Measurements from ENCODE around the gene MOAP1. TPM values are rescaled to one million over a fixed set of nuclear protein-coding genes. Genes with fewer than 3 reads are reported as not detected.
"Not testable (repeated sequence)": the region's sequence is repeated elsewhere in the genome, so short reads cannot be mapped to it uniquely, and the experiment has no call there.

Gene MOAP1, protein sequence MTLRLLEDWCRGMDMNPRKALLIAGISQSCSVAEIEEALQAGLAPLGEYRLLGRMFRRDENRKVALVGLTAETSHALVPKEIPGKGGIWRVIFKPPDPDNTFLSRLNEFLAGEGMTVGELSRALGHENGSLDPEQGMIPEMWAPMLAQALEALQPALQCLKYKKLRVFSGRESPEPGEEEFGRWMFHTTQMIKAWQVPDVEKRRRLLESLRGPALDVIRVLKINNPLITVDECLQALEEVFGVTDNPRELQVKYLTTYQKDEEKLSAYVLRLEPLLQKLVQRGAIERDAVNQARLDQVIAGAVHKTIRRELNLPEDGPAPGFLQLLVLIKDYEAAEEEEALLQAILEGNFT
- 15.5 and 20.0 TPM in 2 replicates for polyA plus RNA-seq (2011; rRNA removed)
- polyA minus RNA-seq (2011; rRNA and poly(A)+ RNA removed): 4.0 TPM in 2 replicates

DNA sequence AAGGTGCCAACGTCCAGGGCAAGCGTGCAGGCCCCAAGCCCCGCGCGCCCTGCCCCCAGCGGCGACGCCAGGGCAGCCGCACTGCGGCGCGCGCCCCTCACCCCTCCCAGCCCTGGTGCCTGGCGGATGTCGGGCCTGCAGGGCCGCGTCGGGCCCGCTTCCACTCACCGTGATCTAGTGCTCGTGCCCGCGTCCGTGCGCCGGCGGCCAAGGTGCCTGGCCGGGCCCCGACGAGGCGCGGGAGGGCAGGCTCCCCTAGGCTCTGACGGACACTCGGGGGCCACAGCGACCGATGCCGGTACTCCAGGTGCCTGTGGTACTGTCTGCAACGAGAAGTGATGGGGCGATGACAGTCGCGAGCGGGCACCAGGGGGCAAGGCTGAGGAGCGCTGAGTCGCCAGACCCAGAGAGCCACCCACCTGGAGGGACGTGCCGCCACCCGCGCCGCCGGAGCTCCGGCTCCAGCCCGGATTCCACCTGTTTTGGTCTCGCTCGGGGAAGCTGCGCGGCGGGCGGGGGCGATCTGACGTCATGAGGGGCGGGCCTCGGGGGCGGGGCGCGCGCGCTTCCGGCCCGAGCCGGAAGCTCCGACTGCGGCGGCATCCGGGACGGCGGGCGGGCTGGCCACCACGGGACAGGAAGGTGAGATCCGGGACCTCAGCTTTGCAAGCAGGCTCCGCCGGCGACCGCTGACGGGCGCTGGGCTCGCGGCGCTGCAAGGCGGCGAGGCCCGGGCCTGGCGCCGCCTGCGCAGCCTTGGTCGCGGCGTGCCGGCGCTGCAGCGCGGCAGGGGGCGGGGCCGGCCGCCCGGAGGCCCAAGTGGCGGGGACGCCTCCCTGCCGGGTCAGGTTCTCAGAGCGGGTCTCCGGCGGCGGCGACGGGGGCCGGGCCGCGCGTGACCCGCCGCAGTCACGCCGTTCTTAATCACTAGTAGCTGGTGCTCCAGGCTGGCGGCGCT, at the start of gene MOAP1, which contains the start of gene LYSET:
TSS of gene MOAP1 (minus strand) at position 507 of the 958 bp plus-strand sequence. CDS start 655 bp downstream, outside the sequence.
TSS of gene LYSET (plus strand) at position 927 of the 958 bp plus-strand sequence. CDS start 89 bp downstream, outside the sequence.
- CTCF ChIA-PET: interaction anchor here (0.5 to 1.3 kb wide), 8 partner anchors 10 to 646 kb away, joined by 3 to 5 read pairs (median 4); partner anchors contain the start of genes GON7 and UBR7
- TF ChIP-seq, protein P1, sequence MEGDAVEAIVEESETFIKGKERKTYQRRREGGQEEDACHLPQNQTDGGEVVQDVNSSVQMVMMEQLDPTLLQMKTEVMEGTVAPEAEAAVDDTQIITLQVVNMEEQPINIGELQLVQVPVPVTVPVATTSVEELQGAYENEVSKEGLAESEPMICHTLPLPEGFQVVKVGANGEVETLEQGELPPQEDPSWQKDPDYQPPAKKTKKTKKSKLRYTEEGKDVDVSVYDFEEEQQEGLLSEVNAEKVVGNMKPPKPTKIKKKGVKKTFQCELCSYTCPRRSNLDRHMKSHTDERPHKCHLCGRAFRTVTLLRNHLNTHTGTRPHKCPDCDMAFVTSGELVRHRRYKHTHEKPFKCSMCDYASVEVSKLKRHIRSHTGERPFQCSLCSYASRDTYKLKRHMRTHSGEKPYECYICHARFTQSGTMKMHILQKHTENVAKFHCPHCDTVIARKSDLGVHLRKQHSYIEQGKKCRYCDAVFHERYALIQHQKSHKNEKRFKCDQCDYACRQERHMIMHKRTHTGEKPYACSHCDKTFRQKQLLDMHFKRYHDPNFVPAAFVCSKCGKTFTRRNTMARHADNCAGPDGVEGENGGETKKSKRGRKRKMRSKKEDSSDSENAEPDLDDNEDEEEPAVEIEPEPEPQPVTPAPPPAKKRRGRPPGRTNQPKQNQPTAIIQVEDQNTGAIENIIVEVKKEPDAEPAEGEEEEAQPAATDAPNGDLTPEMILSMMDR (IDR thresholded peaks at IDR 0.05; ENCODE audit: insufficient read depth, low read depth, low read length): no peak
- Histone ChIP-seq H3K36me3 (ENCODE audit: control insufficient read depth, insufficient read depth, low read length) (no peaks in the 10 kb centered on the region; the same call in none of the 2 replicates), H3K4me3 (ENCODE audit: low read depth, low read length) (peak within 1 kb of the TSS; percentile 99), H3K27me3 (ENCODE audit: control insufficient read depth, insufficient read depth, low read length) (no peaks in the 10 kb centered on the region)
- no peak for DNase-seq (ENCODE audit: low read depth)
- POLR2A ChIA-PET: interaction anchor here (0.5 kb wide), 1 partner anchor 312 kb away, joined by 5 read pairs; no protein-coding TSS in a partner anchor

DNA sequence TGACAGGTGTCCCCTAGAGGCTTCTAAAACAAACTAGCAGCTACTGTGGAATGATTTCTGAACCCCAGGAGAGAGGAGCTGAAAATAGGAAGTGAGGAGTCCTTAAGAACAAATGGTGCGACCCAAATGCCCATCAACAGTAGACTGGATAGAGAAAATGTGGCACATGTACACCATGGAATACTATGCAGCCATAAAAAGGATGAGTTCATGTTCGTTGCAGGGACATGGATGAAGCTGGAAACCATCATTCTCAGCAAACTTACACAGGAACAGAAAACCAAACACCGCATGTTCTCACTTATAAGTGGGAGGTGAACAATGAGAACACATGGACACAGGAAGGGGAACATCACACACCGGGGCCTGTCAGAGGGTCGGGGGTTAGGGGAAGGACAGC, 48.4 kb upstream of the MOAP1 start:
- DNase-seq (ENCODE audit: low read depth); H3K4me3 ChIP-seq (ENCODE audit: low read depth, low read length); H3K27me3 ChIP-seq (ENCODE audit: control insufficient read depth, insufficient read depth, low read length); H3K36me3 ChIP-seq (ENCODE audit: control insufficient read depth, insufficient read depth, low read length); POLR2A ChIA-PET: not testable (repeated sequence)
- CTCF ChIA-PET: interaction anchor here (0.6 to 1.0 kb wide), 3 partner anchors 26 to 270 kb away, joined by 3 read pairs; partner anchors contain the start of genes LYSET and UBR7

DNA sequence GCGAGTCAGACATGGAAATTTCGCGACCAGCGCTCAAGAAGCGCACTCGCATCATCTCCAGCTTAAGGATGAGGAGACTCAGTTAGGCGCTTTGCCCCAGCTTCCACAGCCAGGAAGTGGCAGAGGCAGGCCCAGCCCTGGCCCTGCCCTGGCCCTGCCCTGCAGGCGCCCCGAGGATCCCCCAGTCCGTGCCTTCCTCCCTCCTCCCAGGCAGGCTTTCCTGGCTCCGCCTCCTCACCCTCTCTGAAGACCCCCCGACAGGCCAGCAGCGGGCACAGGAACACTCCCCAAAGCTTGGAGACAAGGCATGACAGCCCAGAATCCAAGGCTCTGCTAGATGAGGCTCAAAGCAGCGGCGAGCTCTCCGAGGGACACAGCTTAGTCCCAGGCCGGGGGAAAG, 47.5 kb upstream of the MOAP1 start:
- TF ChIP-seq, protein P1 (IDR thresholded peaks at IDR 0.05; ENCODE audit: insufficient read depth, low read depth, low read length): no peak
- POLR2A ChIA-PET: no interaction called here
- CTCF ChIA-PET: interaction anchor here (0.6 to 1.2 kb wide), 2 partner anchors 9 to 12 kb away, joined by 3 read pairs; no protein-coding TSS in a partner anchor
- DNase-seq (ENCODE audit: low read depth): no peak
- H3K27me3 ChIP-seq (ENCODE audit: control insufficient read depth, insufficient read depth, low read length): no peaks in the 10 kb centered on the region
- no peaks in the 10 kb centered on the region; the same call in 1 of the 2 replicates for H3K36me3 ChIP-seq (ENCODE audit: control insufficient read depth, insufficient read depth, low read length)
- H3K4me3 ChIP-seq (ENCODE audit: low read depth, low read length): no peak overlapping the region; the same call in 1 of the 2 replicates

DNA sequence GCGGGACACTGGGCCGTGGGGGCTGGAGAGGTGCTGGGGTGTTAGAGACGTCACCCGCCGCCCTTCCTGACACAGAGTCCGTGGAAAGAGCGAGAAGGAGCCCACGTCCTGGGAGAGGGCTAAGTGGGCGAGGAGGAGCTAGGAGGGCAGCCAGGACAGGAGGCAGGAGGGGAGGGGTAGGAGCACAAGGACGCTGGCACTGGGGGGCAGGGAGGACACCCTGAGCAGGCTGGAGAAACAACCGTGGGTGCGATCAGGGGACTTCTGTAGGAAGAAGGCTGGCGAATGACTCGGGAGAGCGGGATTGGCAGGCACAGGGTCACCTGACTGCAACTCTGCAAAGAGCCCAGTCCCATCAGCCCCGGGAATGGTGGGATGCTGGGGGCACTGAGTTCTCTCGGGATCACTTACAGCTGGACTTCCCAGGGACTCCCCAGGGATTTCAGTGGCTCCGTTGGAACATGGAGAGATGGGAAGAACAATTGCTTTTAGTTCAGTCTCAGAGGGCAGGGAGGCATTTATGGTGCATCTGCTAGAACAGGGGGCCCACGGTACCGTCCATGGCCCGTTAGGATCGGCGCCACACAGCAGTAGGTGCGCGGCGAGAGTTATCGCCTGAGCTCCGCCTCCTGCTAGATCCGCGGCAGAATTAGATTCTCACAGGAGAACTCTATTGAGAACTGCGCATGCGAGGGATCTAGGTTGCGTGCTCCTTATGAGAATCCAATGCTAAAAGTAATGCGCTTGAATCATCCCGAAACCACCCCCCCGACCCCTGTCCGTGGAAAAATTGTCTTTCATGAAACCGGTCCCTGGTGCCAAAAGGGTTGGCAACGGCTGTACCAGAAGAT, 46.7 kb upstream of the MOAP1 start:
- H3K27me3 ChIP-seq (ENCODE audit: control insufficient read depth, insufficient read depth, low read length): no peaks in the 10 kb centered on the region
- POLR2A ChIA-PET: no interaction called here
- TF ChIP-seq, protein P1 (IDR thresholded peaks at IDR 0.05; ENCODE audit: insufficient read depth, low read depth, low read length): no peak
- peak; percentile 10 for DNase-seq (ENCODE audit: low read depth)
- no peaks in the 10 kb centered on the region; the same call in 1 of the 2 replicates for H3K36me3 ChIP-seq (ENCODE audit: control insufficient read depth, insufficient read depth, low read length)
- CTCF ChIA-PET: interaction anchor here (0.9 to 1.4 kb wide), 3 partner anchors 11 to 24 kb away, joined by 3 to 4 read pairs (median 3); partner anchors contain the start of gene UBR7
- H3K4me3 ChIP-seq (ENCODE audit: low read depth, low read length): peak overlapping the region; percentile 48

DNA sequence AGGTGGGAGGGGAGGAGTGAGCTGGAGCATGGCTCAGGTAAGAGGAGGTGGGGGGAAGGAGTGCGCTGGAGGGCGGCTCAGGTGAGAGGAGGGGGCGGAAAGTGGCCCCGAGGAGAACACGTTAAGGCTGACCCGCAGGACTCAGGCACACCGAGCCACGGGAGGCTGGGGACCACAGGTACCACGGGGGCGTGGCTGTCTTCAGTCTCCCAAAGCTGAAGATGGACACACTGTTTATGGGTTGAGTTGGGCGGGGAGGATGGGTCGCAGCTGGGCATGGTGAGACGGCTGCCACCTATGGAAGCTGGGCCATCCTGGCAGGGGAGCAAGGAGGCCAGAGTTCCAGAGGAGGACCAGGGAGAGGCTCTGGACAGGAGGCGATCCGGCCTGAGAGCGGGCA, 45.8 kb upstream of the MOAP1 start:
- ChIA-PET CTCF (interaction anchor here (0.9 to 1.4 kb wide), 2 partner anchors 11 to 23 kb away, joined by 3 to 4 read pairs; partner anchors contain the start of gene UBR7), POLR2A (no interaction called here)
- no peak for DNase-seq (ENCODE audit: low read depth)
- Histone ChIP-seq H3K36me3 (ENCODE audit: control insufficient read depth, insufficient read depth, low read length) (no peaks in the 10 kb centered on the region; the same call in 1 of the 2 replicates), H3K4me3 (ENCODE audit: low read depth, low read length) (no peak overlapping the region; the same call in 1 of the 2 replicates), H3K27me3 (ENCODE audit: control insufficient read depth, insufficient read depth, low read length) (no peaks in the 10 kb centered on the region)
- TF ChIP-seq, protein P1 (IDR thresholded peaks at IDR 0.05; ENCODE audit: insufficient read depth, low read depth, low read length): no peak

Measured in BJ (cell line).